ES-I3 (cell line): ENCODE measurements around the gene SLC2A5.
"Not testable (repeated sequence)": the region's sequence is repeated elsewhere in the genome, so short reads cannot be mapped to it uniquely, and the experiment has no call there.

Source experiments
- H3K36me3 ChIP-seq: 2 replicates; pipeline ENCODE4 v1.6.1; 2013; ENCODE audit warnings: mild to moderate bottlenecking, low read length, control low read depth, moderate library complexity; ENCODE audit not compliant: insufficient read depth
- H3K4me1 ChIP-seq: 2 replicates; pipeline ENCODE4 v1.6.1; 2013; ENCODE audit warnings: mild to moderate bottlenecking, control low read depth, low read length; ENCODE audit not compliant: insufficient read depth
- H3K9ac ChIP-seq: 2 replicates; pipeline ENCODE4 v1.6.1; 2013; ENCODE audit warnings: low read depth, mild to moderate bottlenecking, low read length, moderate library complexity
- H3K9me3 ChIP-seq: 2 replicates; pipeline ENCODE4 v1.6.1; 2013; ENCODE audit warnings: mild to moderate bottlenecking, low read length, moderate library complexity; ENCODE audit not compliant: control insufficient read depth, insufficient read depth

SLC2A5 gene

GRCh38 chr1:9040659-9041030 is 28.8 kb downstream of the SLC2A5 start:
- Histone ChIP-seq H3K4me1 (no peaks in the 10 kb centered on the region), H3K36me3 (no peaks in the 10 kb centered on the region), H3K9me3 (no peaks in the 10 kb centered on the region), H3K9ac (no peak overlapping the region)

GRCh38 chr1:9039761-9040658 is 29.4 kb downstream of the SLC2A5 start:
- Histone ChIP-seq H3K9ac (no peak overlapping the region), H3K9me3 (no peaks in the 10 kb centered on the region), H3K4me1 (no peaks in the 10 kb centered on the region), H3K36me3 (no peaks in the 10 kb centered on the region)

GRCh38 chr1:9038881-9039760 is 30.3 kb downstream of the SLC2A5 start:
- no peaks in the 10 kb centered on the region for H3K9me3 ChIP-seq
- H3K9ac ChIP-seq, result no peak overlapping the region
- no peaks in the 10 kb centered on the region for H3K4me1 ChIP-seq
- H3K36me3 ChIP-seq, result no peaks in the 10 kb centered on the region

GRCh38 chr1:9038338-9038650 is 31.1 kb downstream of the SLC2A5 start:
- Histone ChIP-seq H3K9ac (no peak overlapping the region), H3K4me1 (no peaks in the 10 kb centered on the region), H3K9me3 (no peaks in the 10 kb centered on the region), H3K36me3 (no peaks in the 10 kb centered on the region)

- Histone ChIP-seq H3K9ac (no peak overlapping the region), H3K9me3 (no peaks in the 10 kb centered on the region), H3K36me3 (no peaks in the 10 kb centered on the region), H3K4me1 (no peaks in the 10 kb centered on the region)
Observed at GRCh38 chr1:9037476-9038337, 31.7 kb downstream of the SLC2A5 start.

GRCh38 chr1:9035226-9035625 is 34.2 kb downstream of the SLC2A5 start:
- H3K4me1 ChIP-seq, result no peaks in the 10 kb centered on the region
- H3K36me3 ChIP-seq, result no peaks in the 10 kb centered on the region
- H3K9me3 ChIP-seq, result peaks cover 9% of the 10 kb centered on the region
- no peak overlapping the region for H3K9ac ChIP-seq

GRCh38 chr1:9033363-9033762 is 36.1 kb downstream of the SLC2A5 start:
- Histone ChIP-seq H3K9me3 (peaks cover 14% of the 10 kb centered on the region), H3K9ac (no peak overlapping the region), H3K4me1 (no peaks in the 10 kb centered on the region), H3K36me3 (no peaks in the 10 kb centered on the region)

GRCh38 chr1:9031484-9032259 is 37.8 kb downstream of the SLC2A5 start:
- Histone ChIP-seq H3K36me3 (no peaks in the 10 kb centered on the region), H3K9me3 (peaks cover 14% of the 10 kb centered on the region), H3K9ac (no peak overlapping the region), H3K4me1 (no peaks in the 10 kb centered on the region)

- not testable (repeated sequence) for H3K9ac ChIP-seq, H3K36me3 ChIP-seq, H3K4me1 ChIP-seq
- H3K9me3 ChIP-seq, result peaks cover 14% of the 10 kb centered on the region
Observed at GRCh38 chr1:9031077-9031476, 38.4 kb downstream of the SLC2A5 start.

GRCh38 chr1:9028921-9029705 is 40.3 kb downstream of the SLC2A5 start:
- Histone ChIP-seq H3K4me1 (no peaks in the 10 kb centered on the region), H3K9me3 (peaks cover 14% of the 10 kb centered on the region), H3K36me3 (no peaks in the 10 kb centered on the region), H3K9ac (no peak overlapping the region)

GRCh38 chr1:9027307-9027706 is 42.1 kb downstream of the SLC2A5 start:
- H3K9ac ChIP-seq, result no peak overlapping the region
- H3K9me3 ChIP-seq, result peaks cover 14% of the 10 kb centered on the region
- no peaks in the 10 kb centered on the region for H3K36me3 ChIP-seq
- no peaks in the 10 kb centered on the region for H3K4me1 ChIP-seq

- peaks cover 5% of the 10 kb centered on the region; the same call in 1 of the 2 replicates for H3K9me3 ChIP-seq
- no peaks in the 10 kb centered on the region for H3K36me3 ChIP-seq
- H3K9ac ChIP-seq, result no peak overlapping the region
- no peaks in the 10 kb centered on the region for H3K4me1 ChIP-seq
Observed at GRCh38 chr1:9025449-9025848, 44.0 kb downstream of the SLC2A5 start.

GRCh38 chr1:9024837-9025236 is 44.6 kb downstream of the SLC2A5 start:
- H3K9me3 ChIP-seq, result peaks cover 5% of the 10 kb centered on the region; the same call in 1 of the 2 replicates
- no peak overlapping the region for H3K9ac ChIP-seq
- H3K36me3 ChIP-seq, result no peaks in the 10 kb centered on the region
- no peaks in the 10 kb centered on the region for H3K4me1 ChIP-seq
